Measurements from ENCODE around the gene SIAH3.

SIAH3 gene

DNA sequence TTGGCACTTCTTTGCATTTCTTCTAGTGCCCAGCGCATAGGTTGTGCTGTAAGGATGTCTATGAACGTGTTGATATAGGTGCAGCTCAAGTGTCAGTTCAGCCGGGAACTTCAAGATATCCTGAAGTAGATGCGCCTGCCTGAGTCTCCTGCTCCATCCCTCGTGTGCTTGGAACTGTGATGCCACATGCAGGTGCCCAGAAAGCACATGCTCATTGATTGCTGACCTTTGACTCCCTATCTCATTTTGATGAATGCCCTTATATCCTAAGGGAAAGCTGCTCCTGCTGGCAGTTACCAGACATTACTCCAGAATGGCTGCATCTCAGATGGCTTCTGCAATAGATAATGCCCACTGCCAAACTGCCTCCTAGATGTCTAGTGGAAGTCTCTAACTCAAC is 108.6 kb downstream of the SIAH3 start:
- Histone ChIP-seq H3K4me3 (ENCODE audit: low read depth, low read length) (no peak overlapping the region), H3K4me1 (ENCODE audit: control insufficient read depth, insufficient read depth, low read length) (no peaks in the 10 kb centered on the region), H3K27ac (ENCODE audit: extremely low read depth, low read depth, low read length) (no peak overlapping the region), H3K36me3 (ENCODE audit: control insufficient read depth in 2 of 2, insufficient read depth in 1 of 2, low read length in 2 of 2) (no peaks in the 10 kb centered on the region), H3K9me3 (ENCODE audit: control insufficient read depth, insufficient read depth, low read depth, low read length) (no peaks in the 10 kb centered on the region)
- ChIA-PET POLR2A (no interaction called here), CTCF (no interaction called here)
- TF ChIP-seq, protein P1, sequence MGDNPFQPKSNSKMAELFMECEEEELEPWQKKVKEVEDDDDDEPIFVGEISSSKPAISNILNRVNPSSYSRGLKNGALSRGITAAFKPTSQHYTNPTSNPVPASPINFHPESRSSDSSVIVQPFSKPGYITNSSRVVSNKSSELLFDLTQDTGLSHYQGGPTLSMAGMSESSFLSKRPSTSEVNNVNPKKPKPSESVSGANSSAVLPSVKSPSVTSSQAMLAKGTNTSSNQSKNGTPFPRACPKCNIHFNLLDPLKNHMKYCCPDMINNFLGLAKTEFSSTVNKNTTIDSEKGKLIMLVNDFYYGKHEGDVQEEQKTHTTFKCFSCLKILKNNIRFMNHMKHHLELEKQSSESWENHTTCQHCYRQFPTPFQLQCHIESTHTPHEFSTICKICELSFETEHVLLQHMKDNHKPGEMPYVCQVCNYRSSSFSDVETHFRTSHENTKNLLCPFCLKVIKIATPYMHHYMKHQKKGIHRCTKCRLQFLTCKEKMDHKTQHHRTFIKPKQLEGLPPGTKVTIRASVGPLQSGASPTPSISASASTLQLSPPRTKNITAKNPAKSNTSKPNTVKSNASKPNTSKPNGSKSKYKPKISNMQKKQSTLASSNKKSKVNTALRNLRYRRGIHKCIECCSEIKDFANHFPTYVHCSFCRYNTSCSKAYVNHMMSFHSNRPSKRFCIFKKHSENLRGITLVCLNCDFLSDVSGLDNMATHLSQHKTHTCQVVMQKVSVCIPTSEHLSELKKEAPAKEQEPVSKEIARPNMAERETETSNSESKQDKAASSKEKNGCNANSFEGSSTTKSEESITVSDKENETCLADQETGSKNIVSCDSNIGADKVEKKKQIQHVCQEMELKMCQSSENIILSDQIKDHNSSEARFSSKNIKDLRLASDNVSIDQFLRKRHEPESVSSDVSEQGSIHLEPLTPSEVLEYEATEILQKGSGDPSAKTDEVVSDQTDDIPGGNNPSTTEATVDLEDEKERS (tag by site-specific recombination; IDR thresholded peaks at IDR 0.05) = no peak
- TF ChIP-seq ZNF2 (tag by site-specific recombination; IDR thresholded peaks at IDR 0.05) = peak; percentile 43; the same call in 1 of the 2 replicates

DNA sequence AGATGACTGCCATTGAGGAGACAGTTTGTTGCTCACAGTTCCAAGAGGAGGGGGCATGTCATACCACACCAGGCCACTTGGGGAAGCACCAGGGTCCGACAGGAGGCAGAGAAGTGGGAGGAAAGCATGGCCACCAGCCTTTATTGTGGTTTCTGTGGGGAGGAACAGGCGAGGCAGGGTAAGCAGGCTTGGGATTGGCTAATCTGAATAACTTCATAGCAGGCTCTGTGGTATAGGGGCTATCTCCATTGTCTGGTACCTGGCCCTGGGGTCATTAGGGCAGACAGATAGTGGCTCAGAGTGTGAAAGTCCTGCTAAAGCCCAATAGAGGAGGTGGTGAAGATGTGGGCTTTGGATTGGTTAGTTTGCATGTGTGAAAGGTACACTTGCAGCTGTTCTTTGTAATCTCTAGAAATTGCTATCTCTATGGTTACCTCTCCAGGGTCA is 114.0 kb downstream of the SIAH3 start:
- TF ChIP-seq ZBTB1 (tag by site-specific recombination; IDR thresholded peaks at IDR 0.05) (no peak), ZNF266 (tag by site-specific recombination; IDR thresholded peaks at IDR 0.05; ENCODE audit: low read depth) (peak; percentile 89; the same call in 1 of the 2 replicates), KLF8 (tag by site-specific recombination; IDR thresholded peaks at IDR 0.05) (no peak)
- TF ChIP-seq, protein P2, sequence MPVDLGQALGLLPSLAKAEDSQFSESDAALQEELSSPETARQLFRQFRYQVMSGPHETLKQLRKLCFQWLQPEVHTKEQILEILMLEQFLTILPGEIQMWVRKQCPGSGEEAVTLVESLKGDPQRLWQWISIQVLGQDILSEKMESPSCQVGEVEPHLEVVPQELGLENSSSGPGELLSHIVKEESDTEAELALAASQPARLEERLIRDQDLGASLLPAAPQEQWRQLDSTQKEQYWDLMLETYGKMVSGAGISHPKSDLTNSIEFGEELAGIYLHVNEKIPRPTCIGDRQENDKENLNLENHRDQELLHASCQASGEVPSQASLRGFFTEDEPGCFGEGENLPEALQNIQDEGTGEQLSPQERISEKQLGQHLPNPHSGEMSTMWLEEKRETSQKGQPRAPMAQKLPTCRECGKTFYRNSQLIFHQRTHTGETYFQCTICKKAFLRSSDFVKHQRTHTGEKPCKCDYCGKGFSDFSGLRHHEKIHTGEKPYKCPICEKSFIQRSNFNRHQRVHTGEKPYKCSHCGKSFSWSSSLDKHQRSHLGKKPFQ (tag by site-specific recombination; IDR thresholded peaks at IDR 0.05) = no peak
- H3K36me3 ChIP-seq (ENCODE audit: control insufficient read depth in 2 of 2, insufficient read depth in 1 of 2, low read length in 2 of 2) = no peaks in the 10 kb centered on the region
- ChIA-PET CTCF (no interaction called here), POLR2A (no interaction called here)
- H3K4me1 ChIP-seq (ENCODE audit: control insufficient read depth, insufficient read depth, low read length) = no peaks in the 10 kb centered on the region
- H3K4me3 ChIP-seq (ENCODE audit: low read depth, low read length) = no peak overlapping the region
- no peaks in the 10 kb centered on the region for H3K9me3 ChIP-seq (ENCODE audit: control insufficient read depth, insufficient read depth, low read depth, low read length)
- no peak overlapping the region for H3K27ac ChIP-seq (ENCODE audit: extremely low read depth, low read depth, low read length)

DNA sequence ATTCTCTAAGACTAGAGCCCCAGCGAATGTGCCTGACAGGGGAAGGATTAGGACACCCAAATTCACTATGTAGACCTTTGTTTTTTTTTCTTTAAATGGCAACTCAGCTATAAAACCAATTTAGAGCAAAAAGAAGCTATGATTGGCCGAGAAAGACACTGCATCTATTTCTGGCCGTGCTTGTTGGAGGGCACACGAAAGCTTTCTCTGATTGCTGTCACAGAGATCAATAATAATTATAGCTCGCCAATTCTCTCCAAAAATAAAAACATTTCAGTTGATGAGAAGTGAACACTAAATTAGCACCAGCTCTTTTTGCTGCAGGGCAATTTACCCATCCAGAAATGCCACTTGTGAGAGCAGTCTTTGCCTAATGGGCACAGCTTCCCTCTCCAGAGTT is 118.2 kb downstream of the SIAH3 start:
- TF ChIP-seq ZNF830 (tag by site-specific recombination; IDR thresholded peaks at IDR 0.05; ENCODE audit: low read depth) (no peak), RBAK (tag by site-specific recombination; IDR thresholded peaks at IDR 0.05) (no peak), ZNF266 (tag by site-specific recombination; IDR thresholded peaks at IDR 0.05; ENCODE audit: low read depth) (no peak), ZBTB21 (tag by site-specific recombination; IDR thresholded peaks at IDR 0.05) (no peak), ZNF335 (tag by site-specific recombination; conservative IDR thresholded peaks at IDR 0.05) (no peak)
- POLR2A ChIA-PET = no interaction called here
- Histone ChIP-seq H3K27ac (ENCODE audit: extremely low read depth, low read depth, low read length) (no peak overlapping the region), H3K4me3 (ENCODE audit: low read depth, low read length) (no peak overlapping the region), H3K4me1 (ENCODE audit: control insufficient read depth, insufficient read depth, low read length) (no peaks in the 10 kb centered on the region), H3K36me3 (ENCODE audit: control insufficient read depth in 2 of 2, insufficient read depth in 1 of 2, low read length in 2 of 2) (no peaks in the 10 kb centered on the region), H3K9me3 (ENCODE audit: control insufficient read depth, insufficient read depth, low read depth, low read length) (no peaks in the 10 kb centered on the region)
- CTCF ChIA-PET = no interaction called here

DNA sequence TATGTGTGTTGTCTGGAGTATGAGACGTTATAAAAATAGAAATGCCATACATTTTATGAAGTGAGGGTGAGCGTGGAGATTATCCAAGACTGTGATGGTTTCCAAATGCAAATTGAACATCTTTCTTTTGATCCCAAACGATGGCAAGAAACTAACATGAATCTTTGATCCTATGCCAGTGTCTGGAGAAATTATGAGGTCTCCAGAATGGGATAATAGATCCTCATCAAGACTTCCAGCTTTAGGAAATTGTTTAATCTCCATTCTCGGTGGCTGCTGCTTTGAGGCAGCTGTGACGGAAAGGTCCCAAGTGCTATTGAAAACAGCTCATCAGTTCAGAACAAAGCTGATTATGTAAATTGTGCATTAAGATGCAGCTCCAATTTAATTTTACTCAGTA is 118.6 kb downstream of the SIAH3 start:
- Histone ChIP-seq H3K4me3 (ENCODE audit: low read depth, low read length) (no peak overlapping the region), H3K36me3 (ENCODE audit: control insufficient read depth in 2 of 2, insufficient read depth in 1 of 2, low read length in 2 of 2) (no peaks in the 10 kb centered on the region), H3K27ac (ENCODE audit: extremely low read depth, low read depth, low read length) (no peak overlapping the region), H3K4me1 (ENCODE audit: control insufficient read depth, insufficient read depth, low read length) (no peaks in the 10 kb centered on the region), H3K9me3 (ENCODE audit: control insufficient read depth, insufficient read depth, low read depth, low read length) (no peaks in the 10 kb centered on the region)
- ChIA-PET POLR2A (no interaction called here), CTCF (interaction anchor here (1.2 kb wide), 1 partner anchor 12 kb away, joined by 4 read pairs; no protein-coding TSS in a partner anchor)
- TF ChIP-seq SP3 (tag by site-specific recombination; IDR thresholded peaks at IDR 0.05) (no peak), GFI1B (tag by site-specific recombination; IDR thresholded peaks at IDR 0.05) (no peak), ZBTB48 (tag by site-specific recombination; IDR thresholded peaks at IDR 0.05) (no peak), ZNF184 (tag by site-specific recombination; IDR thresholded peaks at IDR 0.05) (no peak), YY2 (tag by site-specific recombination; IDR thresholded peaks at IDR 0.05) (no peak), SP2 (tag by site-specific recombination; IDR thresholded peaks at IDR 0.05) (no peak)
- TF ChIP-seq, protein P3, sequence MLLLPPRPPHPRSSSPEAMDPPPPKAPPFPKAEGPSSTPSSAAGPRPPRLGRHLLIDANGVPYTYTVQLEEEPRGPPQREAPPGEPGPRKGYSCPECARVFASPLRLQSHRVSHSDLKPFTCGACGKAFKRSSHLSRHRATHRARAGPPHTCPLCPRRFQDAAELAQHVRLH (tag by site-specific recombination; IDR thresholded peaks at IDR 0.05) = no peak
- TF ChIP-seq, protein P4, sequence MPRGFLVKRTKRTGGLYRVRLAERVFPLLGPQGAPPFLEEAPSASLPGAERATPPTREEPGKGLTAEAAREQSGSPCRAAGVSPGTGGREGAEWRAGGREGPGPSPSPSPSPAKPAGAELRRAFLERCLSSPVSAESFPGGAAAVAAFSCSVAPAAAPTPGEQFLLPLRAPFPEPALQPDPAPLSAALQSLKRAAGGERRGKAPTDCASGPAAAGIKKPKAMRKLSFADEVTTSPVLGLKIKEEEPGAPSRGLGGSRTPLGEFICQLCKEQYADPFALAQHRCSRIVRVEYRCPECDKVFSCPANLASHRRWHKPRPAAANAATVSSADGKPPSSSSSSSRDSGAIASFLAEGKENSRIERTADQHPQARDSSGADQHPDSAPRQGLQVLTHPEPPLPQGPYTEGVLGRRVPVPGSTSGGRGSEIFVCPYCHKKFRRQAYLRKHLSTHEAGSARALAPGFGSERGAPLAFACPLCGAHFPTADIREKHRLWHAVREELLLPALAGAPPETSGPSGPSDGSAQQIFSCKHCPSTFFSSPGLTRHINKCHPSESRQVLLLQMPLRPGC (tag by site-specific recombination; IDR thresholded peaks at IDR 0.05) = no peak
